GM21381 (cell line): ENCODE results near the gene CNNM4.
"Not testable (repeated sequence)": the region's sequence is repeated elsewhere in the genome, so short reads cannot be mapped to it uniquely, and the experiment has no call there.

ENCODE experiments used
- ATAC-seq: cut with Tn5 transposase; IDR thresholded peaks from one replicate; pipeline ENCODE4 v1.9.1; 2021; ENCODE audit warnings: mild to moderate bottlenecking, moderate library complexity; ENCODE audit not compliant: unreplicated experiment

CNNM4 gene

DNA sequence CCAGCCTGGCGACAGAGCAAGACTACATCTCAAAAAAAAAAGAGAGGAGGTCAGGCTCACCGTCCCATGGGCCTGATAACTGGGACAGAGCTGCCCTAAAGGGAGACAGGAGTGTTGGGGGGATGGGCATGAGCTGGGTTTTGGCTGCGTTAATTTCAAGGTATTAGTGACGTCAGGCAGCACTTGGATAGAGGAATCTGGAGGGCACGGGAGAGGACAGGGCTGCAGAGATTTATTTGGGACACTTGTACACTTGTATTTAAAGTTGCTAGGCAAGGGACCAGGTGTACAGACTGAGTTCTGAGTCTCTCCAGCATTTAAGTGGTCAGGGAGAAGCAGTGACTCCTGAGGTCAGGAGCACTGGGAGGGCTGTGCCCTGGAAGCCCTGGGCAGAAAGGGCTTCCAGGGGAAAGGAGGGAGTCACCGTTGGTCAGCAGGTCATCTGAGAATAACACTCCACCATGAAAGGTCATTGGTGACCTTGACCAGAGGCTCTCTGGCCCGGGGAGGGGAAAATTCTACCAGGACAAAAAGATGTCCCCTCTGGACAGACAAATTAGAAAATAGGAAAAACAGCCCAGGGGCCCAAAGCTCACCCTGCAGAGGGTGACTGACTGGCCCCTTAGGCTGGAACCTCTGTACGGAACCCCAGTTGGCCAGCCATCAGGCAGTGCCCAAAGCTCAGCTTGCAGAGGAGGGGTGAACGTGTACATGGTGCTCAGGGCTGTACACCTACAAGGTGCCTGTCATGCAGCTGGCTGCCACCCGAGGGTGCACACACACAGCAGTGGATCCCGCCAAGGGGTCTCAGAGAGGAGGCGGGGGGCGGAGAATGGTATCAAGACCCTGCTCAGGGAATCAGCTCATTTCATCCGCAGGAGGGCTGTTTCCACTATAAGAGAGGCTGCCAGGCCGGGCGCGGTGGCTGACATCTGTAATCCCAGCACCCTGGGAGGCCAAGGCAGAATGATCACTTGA lies 32.4 kb downstream of the CNNM4 start:
- no peak for ATAC-seq

DNA sequence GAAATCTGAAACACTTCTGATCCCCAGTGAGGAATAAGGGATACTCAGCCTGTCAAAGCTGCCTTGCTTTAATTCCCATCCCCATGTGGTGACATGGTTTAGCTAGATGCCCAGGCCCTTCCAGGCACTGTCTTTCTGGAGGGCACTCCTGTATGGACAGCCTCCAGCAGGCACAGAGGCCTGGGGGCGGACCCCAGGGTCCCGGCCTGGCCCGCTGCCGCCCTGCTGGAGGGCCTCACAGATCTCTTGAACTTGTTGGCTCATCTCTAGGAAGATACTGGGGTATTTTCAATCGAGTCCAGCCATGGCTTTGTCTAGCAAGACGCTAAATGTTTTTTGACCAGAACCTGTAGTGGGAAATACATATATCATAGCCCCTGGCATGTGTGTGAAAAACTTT lies 34.4 kb downstream of the CNNM4 start:
- ATAC-seq: no peak

DNA sequence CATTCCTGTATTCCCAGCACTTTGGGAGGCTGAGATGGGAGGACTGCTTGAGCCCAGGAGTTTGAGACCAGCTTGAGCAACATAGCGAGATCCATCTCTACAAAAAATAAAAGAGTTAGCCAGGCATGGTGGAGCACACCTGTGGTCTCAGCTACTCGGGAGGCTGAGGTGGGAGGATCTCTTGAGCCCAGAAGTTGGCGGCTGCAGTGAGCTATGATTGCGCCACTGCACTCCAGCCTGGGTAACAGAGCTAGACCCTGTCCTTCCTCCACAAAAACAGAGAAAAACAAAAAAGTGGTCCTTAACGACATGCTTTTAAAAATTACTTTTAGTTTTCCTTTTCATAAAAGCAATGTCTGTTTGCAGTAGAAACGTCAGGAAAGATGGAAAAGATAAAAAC lies 35.8 kb downstream of the CNNM4 start:
- ATAC-seq: not testable (repeated sequence)

DNA sequence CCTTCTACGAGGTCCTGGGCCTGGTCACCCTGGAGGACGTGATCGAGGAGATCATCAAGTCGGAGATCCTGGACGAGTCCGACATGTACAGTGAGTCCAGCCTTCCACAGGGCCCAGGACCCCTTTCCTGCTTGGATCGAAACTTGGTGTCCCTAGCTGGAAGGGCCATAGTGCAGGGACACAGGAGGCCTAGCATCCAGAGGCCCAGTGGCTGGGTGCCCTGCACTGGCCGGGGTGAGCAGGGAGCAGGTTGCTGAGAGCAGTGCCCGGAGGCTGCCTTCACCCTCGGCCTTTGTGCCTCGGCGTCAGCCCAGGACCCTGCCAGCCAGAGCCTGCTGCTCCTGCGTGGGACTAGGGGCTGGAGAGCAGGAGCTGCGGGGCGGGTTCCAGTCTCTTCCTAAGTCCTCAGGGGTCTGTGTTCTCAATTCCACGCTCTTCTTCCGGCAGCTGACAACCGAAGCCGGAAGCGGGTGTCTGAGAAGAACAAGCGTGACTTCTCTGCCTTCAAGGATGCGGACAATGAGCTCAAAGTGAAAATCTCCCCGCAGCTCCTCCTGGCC lies 36.4 kb downstream of the CNNM4 start:
- ATAC-seq: no peak

- no peak for ATAC-seq
Measured at GRCh38 chr2:96798733-96799622, 38.3 kb downstream of the CNNM4 start.

- ATAC-seq: no peak
Measured at GRCh38 chr2:96799623-96799935, 38.9 kb downstream of the CNNM4 start.

- ATAC-seq: no peak
Measured at GRCh38 chr2:96800061-96801004, 39.6 kb downstream of the CNNM4 start.

DNA sequence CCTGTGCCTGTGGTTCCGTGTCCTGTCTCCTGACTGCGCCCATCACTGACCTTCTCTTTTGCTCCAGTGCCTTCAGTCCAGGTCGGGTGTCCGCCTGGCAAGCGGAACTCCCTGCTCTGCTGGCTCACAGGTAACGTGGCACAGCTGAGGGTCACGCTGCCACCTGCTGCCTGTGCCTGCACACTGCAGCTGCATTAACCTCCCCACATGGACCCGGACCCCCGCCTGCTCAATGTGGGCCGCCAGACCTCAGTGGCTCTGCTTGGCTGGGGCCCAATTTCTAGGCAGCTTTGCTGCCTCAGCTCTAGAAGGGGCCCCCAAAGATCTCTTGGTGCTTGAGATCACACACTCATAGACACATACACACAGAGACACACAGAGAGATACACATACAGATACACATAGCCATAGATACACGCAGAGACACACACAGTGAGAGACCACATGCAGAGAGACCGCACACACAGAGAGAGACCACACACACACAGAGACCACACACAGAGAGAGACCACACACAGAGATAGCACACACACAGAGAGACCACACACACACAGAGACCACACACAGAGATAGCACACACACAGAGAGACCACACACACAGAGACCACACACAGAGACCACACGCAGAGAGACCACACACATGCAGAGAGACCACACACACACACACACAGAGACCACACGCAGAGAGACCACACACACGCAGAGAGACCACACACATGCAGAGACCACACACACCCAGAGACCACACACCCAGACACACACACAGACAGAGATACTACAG lies 40.5 kb downstream of the CNNM4 start:
- ATAC-seq: peak; percentile 68

- no peak for ATAC-seq
Measured at GRCh38 chr2:96801786-96802595, 41.3 kb downstream of the CNNM4 start.

- no peak for ATAC-seq
Measured at GRCh38 chr2:96802721-96803120, 42.0 kb downstream of the CNNM4 start.

GRCh38 chr2:96804986-96805385 lies 44.3 kb downstream of the CNNM4 start:
- ATAC-seq: no peak

GRCh38 chr2:96805946-96806345 lies 45.2 kb downstream of the CNNM4 start:
- ATAC-seq: not testable (repeated sequence)

DNA sequence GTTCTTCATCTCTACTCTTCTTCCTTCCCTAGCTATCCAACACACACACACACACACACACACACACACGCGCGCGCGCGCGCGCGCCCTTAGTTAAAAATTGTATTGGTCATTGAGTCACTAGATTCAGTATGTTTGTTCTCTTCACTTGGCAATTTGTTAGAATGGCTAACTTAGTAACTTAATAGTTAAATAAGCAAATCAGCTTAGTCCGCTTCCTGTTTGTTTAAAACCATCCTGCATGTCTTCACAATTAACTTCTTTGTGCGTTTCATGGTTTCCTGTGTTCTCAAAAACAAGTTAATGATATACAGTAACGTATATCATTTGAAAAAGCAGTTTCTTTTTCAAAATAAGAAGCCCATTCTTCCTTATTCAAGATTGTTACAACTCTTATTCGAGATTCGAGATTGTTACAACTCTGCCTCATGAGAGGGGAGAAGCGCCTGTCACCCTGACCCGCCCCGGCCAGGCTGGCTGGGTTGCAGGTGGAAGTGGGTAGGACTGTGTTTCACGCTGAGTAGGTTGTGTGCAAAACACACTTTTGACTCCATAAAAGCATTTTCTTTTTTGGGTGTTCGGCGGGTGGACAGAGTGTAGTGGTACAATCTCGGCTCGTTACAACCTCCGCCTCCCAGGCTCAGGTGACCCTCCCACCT lies 45.9 kb downstream of the CNNM4 start:
- ATAC-seq: peak; percentile 56

DNA sequence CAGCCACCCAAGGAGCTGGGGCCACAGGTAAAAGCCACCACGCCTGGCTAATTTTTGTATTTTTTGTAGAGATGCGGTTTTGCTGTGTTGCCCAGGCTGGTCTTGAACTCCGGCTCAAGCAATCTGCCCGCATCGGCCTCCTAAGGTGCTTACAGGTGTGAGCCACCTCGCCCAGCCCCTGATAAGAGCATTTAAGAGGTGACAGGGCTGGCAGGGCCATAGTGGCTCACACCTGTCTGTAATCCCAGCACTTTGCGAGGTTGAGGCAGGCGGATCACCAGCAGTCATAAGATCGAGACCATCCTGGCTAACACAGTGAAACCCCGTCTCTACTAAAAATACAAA lies 46.4 kb downstream of the CNNM4 start:
- no peak for ATAC-seq

- ATAC-seq: no peak
Measured at GRCh38 chr2:96808176-96808837, 47.6 kb downstream of the CNNM4 start.

DNA sequence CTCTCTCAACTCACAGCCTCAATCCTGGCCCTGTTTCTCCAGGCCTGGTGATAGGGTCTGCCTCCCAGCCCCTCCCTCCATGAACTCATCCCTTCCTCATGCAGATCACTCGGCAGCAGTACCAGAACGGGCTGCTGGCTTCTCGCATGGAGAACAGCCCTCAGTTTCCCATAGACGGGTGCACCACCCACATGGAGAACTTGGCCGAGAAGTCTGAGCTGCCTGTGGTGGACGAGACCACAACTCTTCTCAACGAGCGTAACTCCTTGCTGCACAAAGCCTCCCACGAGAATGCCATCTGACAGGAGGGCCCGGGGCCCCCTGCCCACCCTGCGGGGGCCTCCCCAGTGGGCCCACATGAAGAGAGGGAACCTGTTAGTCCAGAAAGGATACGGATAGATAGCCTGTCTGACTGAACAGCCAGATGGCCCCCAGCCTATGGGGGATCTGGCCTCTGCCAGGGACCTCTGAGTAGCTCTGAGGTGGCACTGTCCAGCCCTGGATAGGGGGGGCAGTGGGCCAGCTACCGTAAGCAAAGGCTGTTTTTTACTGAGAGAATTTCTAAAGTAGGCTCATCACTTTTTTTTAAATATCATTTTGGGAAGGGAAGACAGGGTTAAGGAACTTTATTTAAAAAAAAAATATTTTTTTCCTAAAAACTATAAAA lies 48.6 kb downstream of the CNNM4 start:
- no peak for ATAC-seq
